Measurements from ENCODE around the gene CBLB.

GRCh38 chr3:105786241-105786640 is 82.6 kb downstream of the CBLB start:
- no peak for TF ChIP-seq RCOR1 (IDR thresholded peaks at IDR 0.05; ENCODE audit: borderline replicate concordance in 1 of 2, low read depth in 2 of 2, low read length in 2 of 2)
- no peak for TF ChIP-seq CHD2 (IDR thresholded peaks at IDR 0.05; ENCODE audit: low read depth, low read length)
- TF ChIP-seq, protein P1, sequence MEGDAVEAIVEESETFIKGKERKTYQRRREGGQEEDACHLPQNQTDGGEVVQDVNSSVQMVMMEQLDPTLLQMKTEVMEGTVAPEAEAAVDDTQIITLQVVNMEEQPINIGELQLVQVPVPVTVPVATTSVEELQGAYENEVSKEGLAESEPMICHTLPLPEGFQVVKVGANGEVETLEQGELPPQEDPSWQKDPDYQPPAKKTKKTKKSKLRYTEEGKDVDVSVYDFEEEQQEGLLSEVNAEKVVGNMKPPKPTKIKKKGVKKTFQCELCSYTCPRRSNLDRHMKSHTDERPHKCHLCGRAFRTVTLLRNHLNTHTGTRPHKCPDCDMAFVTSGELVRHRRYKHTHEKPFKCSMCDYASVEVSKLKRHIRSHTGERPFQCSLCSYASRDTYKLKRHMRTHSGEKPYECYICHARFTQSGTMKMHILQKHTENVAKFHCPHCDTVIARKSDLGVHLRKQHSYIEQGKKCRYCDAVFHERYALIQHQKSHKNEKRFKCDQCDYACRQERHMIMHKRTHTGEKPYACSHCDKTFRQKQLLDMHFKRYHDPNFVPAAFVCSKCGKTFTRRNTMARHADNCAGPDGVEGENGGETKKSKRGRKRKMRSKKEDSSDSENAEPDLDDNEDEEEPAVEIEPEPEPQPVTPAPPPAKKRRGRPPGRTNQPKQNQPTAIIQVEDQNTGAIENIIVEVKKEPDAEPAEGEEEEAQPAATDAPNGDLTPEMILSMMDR (IDR thresholded peaks at IDR 0.05 in 2 of 3, conservative IDR thresholded peaks at IDR 0.05 in 1 of 3; ENCODE audit: insufficient read depth in 2 of 3, low read depth in 1 of 3, low read length in 3 of 3): no peak

All from K562 (cell line).